ENCODE data around the gene DEXI.

Gene DEXI

DNA sequence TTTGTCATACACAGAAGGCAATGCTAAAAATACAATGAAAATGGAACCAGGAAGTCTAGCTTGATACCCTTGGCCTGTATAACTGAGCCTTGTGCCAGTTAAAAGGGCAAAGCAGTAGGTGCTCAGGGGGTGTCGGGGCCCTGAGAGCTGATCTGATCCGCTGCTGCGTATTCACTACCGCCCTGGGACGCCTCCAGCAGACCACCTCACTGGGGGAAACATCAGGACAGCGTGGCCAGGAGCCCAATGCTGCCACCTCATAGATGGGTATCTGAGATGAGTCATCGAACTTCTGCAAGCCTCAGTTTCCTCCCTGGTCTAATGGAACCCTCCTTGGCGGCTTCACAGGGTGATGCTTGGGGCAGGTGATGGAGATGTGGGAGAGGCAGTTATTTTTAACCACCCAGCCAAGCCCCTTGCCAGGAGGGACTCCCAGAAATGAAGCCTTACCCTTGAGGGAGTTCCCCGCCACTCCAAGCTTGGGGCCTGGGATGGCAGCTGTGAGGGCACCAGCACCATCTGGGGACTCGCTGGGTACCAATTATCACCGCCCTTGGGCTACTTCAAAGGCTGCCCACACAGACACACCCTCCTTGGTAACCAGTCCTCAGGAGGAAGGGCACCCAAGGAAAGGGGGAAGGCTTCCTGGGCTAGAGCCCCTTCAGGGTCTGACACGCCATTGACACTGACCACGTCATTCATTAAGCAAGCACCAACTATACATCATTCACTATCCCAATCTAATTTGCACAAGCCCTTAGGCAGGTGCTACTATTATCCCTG lies 7.8 kb downstream of the DEXI start:
- H3K4me3 ChIP-seq (ENCODE audit: low read depth, low read length) = no peak overlapping the region
- no peak for DNase-seq (ENCODE audit: low read depth)
- no peak for TF ChIP-seq CTCF (IDR thresholded peaks at IDR 0.05; ENCODE audit: insufficient read depth, low read depth, low read length, missing control alignments)

DNA sequence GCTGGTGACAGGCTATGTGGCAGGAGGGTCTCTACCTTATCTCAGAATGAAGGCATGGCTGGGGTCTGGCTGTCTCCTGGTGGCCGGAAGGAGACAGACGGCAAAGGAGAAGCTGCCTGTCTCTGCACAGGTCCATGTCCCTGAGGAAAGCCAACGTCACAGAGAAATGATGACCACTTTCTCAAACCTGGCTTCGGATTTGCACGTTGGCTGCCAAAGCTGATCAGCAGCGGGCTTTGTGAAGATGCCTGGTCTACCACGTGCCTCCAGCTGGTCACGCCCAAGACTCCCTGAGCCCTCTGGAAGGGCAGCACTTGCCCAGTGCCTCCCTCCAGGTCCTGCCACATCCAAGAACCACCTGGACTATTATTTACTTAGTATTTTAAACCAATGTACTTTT lies 8.4 kb downstream of the DEXI start:
- H3K4me3 ChIP-seq (ENCODE audit: low read depth, low read length) = no peak overlapping the region
- TF ChIP-seq CTCF (IDR thresholded peaks at IDR 0.05; ENCODE audit: insufficient read depth, low read depth, low read length, missing control alignments) = no peak
- no peak for DNase-seq (ENCODE audit: low read depth)

GRCh38 chr16:10932959-10933710 lies 9.1 kb downstream of the DEXI start:
- no peak overlapping the region for H3K4me3 ChIP-seq (ENCODE audit: low read depth, low read length)
- no peak for DNase-seq (ENCODE audit: low read depth)
- no peak for TF ChIP-seq CTCF (IDR thresholded peaks at IDR 0.05; ENCODE audit: insufficient read depth, low read depth, low read length, missing control alignments)

- H3K4me3 ChIP-seq (ENCODE audit: low read depth, low read length) = no peak overlapping the region
- TF ChIP-seq CTCF (IDR thresholded peaks at IDR 0.05; ENCODE audit: insufficient read depth, low read depth, low read length, missing control alignments) = no peak
- DNase-seq (ENCODE audit: low read depth) = no peak
Measured at GRCh38 chr16:10931977-10932632, 10.2 kb downstream of the DEXI start.

DNA sequence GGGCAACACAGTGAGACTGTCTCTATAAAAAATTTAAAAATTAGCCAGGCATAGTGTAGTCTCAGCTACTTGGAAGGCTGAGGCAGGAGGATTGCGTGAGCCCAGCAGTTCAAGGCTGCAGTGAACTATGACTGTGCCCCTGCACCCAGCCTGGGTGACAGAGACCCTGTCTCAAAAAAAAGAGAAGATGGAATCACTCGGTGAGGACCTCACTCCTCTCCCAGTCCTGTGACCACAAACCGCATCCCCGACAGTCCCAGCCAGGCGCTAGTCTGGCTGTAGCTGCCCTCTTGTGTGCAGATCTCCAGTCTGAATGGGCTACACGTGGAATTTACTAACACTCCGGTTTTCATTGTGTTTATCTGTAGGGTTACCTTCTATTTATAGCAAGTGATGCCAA lies 11.1 kb downstream of the DEXI start:
- no peak for TF ChIP-seq CTCF (IDR thresholded peaks at IDR 0.05; ENCODE audit: insufficient read depth, low read depth, low read length, missing control alignments)
- no peak overlapping the region for H3K4me3 ChIP-seq (ENCODE audit: low read depth, low read length)
- no peak for DNase-seq (ENCODE audit: low read depth)

DNA sequence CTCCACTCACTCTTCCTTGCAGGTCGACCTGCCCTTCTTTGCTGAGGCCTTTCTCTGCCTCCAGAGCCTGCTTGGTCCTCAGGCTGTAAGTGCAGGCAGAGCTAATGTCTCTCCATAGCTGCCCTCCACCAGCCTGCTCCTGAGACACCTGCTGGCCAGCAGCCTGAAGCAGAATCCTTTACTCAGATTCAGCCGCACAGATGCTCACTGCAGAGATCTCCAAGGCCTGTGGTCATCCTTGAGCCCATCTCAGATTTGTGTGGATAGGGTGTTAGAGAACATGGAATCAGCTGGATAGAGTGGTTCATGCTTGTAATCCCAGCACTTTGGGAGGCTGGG lies 11.5 kb downstream of the DEXI start:
- no peak overlapping the region for H3K4me3 ChIP-seq (ENCODE audit: low read depth, low read length)
- no peak for DNase-seq (ENCODE audit: low read depth)
- TF ChIP-seq CTCF (IDR thresholded peaks at IDR 0.05; ENCODE audit: insufficient read depth, low read depth, low read length, missing control alignments) = no peak
